GM23338 (cell line): Measurements from ENCODE around the gene RAB17. TPM values are rescaled to one million over a fixed set of nuclear protein-coding genes. Genes with fewer than 3 reads are reported as not detected.

ENCODE experiments used
- ATAC-seq: fragments of 200-7000 bp; cut with Tn5 transposase; 3 replicates; pipeline ENCODE4 v1.9.1; 2020
- DNase-seq: peaks from one replicate; pipeline ENCODE4 v3.0.0-alpha.2; 2015; ENCODE audit warnings: low spot score
- H2AFZ ChIP-seq: fragments of 200-600 bp; sonication (generic); 2 replicates; pipeline ENCODE4 v1.8.0; 2016; ENCODE audit warnings: antibody characterized with exemption, mild to moderate bottlenecking, moderate library complexity
- H3F3A ChIP-seq: fragments of 200-600 bp; sonication (generic); replicated peaks from 2 replicates; pipeline ENCODE4 v1.8.0; 2017; ENCODE audit warnings: antibody characterized with exemption, mixed run types, low read depth
- H3K27ac ChIP-seq: fragments of 200-600 bp; sonication (generic); 2 replicates; pipeline ENCODE4 v1.6.1; 2016; ENCODE audit warnings: low read depth
- H3K27me3 ChIP-seq: fragments of 200-600 bp; sonication (generic); 2 replicates; pipeline ENCODE4 v1.8.0; 2016; ENCODE audit warnings: mild to moderate bottlenecking, mixed run types, moderate library complexity; ENCODE audit not compliant: insufficient read depth
- H3K36me3 ChIP-seq: fragments of 200-600 bp; sonication (generic); 2 replicates; pipeline ENCODE4 v1.8.0; 2016; ENCODE audit warnings: mild to moderate bottlenecking; ENCODE audit not compliant: insufficient read depth
- H3K4me1 ChIP-seq: fragments of 200-600 bp; sonication (generic); 2 replicates; pipeline ENCODE4 v1.8.0; 2016; ENCODE audit warnings: mild to moderate bottlenecking, moderate library complexity; ENCODE audit not compliant: insufficient read depth
- H3K4me2 ChIP-seq: fragments of 200-600 bp; sonication (generic); 2 replicates; pipeline ENCODE4 v1.7.1; 2017; ENCODE audit warnings: mixed run types
- H3K4me3 ChIP-seq: fragments of 200-600 bp; sonication (generic); 2 replicates; pipeline ENCODE4 v1.6.1; 2016; ENCODE audit warnings: mixed run types
- H3K79me2 ChIP-seq: fragments of 200-600 bp; sonication (generic); replicated peaks from 2 replicates; pipeline ENCODE4 v1.8.0; 2017; ENCODE audit warnings: mild to moderate bottlenecking; ENCODE audit not compliant: insufficient read depth
- H3K9me2 ChIP-seq: fragments of 200-600 bp; sonication (generic); 2 replicates; pipeline ENCODE4 v1.8.0; 2017; ENCODE audit not compliant: insufficient read depth
- H4K20me1 ChIP-seq: fragments of 200-600 bp; sonication (generic); replicated peaks from 2 replicates; pipeline ENCODE4 v1.8.0; 2017; ENCODE audit warnings: mild to moderate bottlenecking; ENCODE audit not compliant: insufficient read depth
- H3K27ac Mint-ChIP-seq: 2 replicates; pipeline ENCODE4 v1.8.0; 2020; ENCODE audit warnings: inconsistent platforms, mild to moderate bottlenecking, moderate library complexity, mixed read lengths
- H3K27me3 Mint-ChIP-seq: 3 replicates; pipeline ENCODE4 v1.8.0; 2022; ENCODE audit warnings: low read depth, mild to moderate bottlenecking, moderate library complexity, mixed read lengths, inconsistent platforms; ENCODE audit not compliant: insufficient read depth, poor library complexity
- H3K36me3 Mint-ChIP-seq: 3 replicates; pipeline ENCODE4 v1.8.0; 2021; ENCODE audit warnings: low read depth, mild to moderate bottlenecking, inconsistent platforms, moderate library complexity, mixed read lengths
- H3K4me1 Mint-ChIP-seq: 3 replicates; pipeline ENCODE4 v1.8.0; 2020; ENCODE audit warnings: mild to moderate bottlenecking, inconsistent platforms, mixed read lengths
- H3K4me3 Mint-ChIP-seq: 3 replicates; pipeline ENCODE4 v1.8.0; 2021; ENCODE audit warnings: moderate library complexity, mild to moderate bottlenecking, inconsistent platforms, mixed read lengths
- H3K9me3 Mint-ChIP-seq: 3 replicates; pipeline ENCODE4 v1.8.0; 2020; ENCODE audit warnings: moderate library complexity, mild to moderate bottlenecking, inconsistent platforms, mixed read lengths
- CREB1 ChIP-seq: fragments of 250-450 bp; sonication (Bioruptor Pico); IDR thresholded peaks from 2 replicates; pipeline ENCODE4 v1.5.0; 2020; ENCODE audit warnings: low read depth, mild to moderate bottlenecking, moderate library complexity
- REST ChIP-seq: IDR thresholded peaks from one replicate; pipeline ENCODE4 v1.6.1; 2018; ENCODE audit warnings: antibody characterized with exemption; ENCODE audit not compliant: unreplicated experiment
- ZNF331 ChIP-seq: fragments of 250-450 bp; sonication (Bioruptor Pico); IDR thresholded peaks from 2 replicates; pipeline ENCODE4 v1.5.0; 2020; ENCODE audit warnings: low read depth, mild to moderate bottlenecking, moderate library complexity
- polyA plus RNA-seq: library from polyadenylated mRNA; unstranded; fragments of >200 nt; fragmentation: Nextera tagmentation; extraction: Ambion mirVana; gene quantifications from 2 replicates; pipeline ENCODE4 v1.2.1, GENCODE V29; 2016
- total RNA-seq: library from RNA; depleted of rRNA; stranded (reverse); fragments of >200 nt; shearing (Covaris generic); gene quantifications from 2 replicates; pipeline ENCODE4 v1.2.3, GENCODE V29; 2014

RAB17 gene
- total and polyA plus RNA-seq, 2 experiments from 2014 or later: 22.4 to 26.9 TPM

GRCh38 chr2:237563816-237564215 lies 26.7 kb downstream of the RAB17 start:
- H3K79me2 ChIP-seq: no peaks in the 10 kb centered on the region
- H3K4me1 Mint-ChIP-seq: peaks cover 7% of the 10 kb centered on the region; the same call in 2 of the 3 replicates

GRCh38 chr2:237561221-237561620 lies 29.3 kb downstream of the RAB17 start:
- Mint-ChIP-seq H3K4me1 (peaks cover 7% of the 10 kb centered on the region), H3K9me3 (peaks cover under 1% of the 10 kb centered on the region; the same call in 2 of the 3 replicates), H3K27me3 (peaks cover 4% of the 10 kb centered on the region), H3K4me3 (no peak overlapping the region), H3K27ac (no peak overlapping the region), H3K36me3 (peaks cover under 1% of the 10 kb centered on the region; the same call in 2 of the 3 replicates)
- no peak for TF ChIP-seq ZNF331
- no peak for TF ChIP-seq REST
- no peak for TF ChIP-seq CREB1 (CRISPR knock-in tag)
- Histone ChIP-seq H4K20me1 (no peaks in the 10 kb centered on the region), H3K4me3 (no peak overlapping the region), H3K36me3 (no peaks in the 10 kb centered on the region), H2AFZ (no peak overlapping the region), H3K79me2 (no peaks in the 10 kb centered on the region), H3K4me1 (no peaks in the 10 kb centered on the region), H3K9me2 (no peaks in the 10 kb centered on the region), H3F3A (no peaks in the 10 kb centered on the region), H3K27ac (no peak overlapping the region), H3K27me3 (no peaks in the 10 kb centered on the region), H3K4me2 (no peak overlapping the region)
- ATAC-seq: no peak
- DNase-seq: no peak

More at GRCh38 chr2:237563816-237564215, 26.7 kb downstream of the RAB17 start:
- Histone ChIP-seq H3K27ac (no peak overlapping the region), H3K4me2 (no peak overlapping the region), H3K9me2 (no peaks in the 10 kb centered on the region), H3K27me3 (no peaks in the 10 kb centered on the region), H3K4me3 (no peak overlapping the region), H3F3A (no peaks in the 10 kb centered on the region), H3K4me1 (no peaks in the 10 kb centered on the region), H3K36me3 (no peaks in the 10 kb centered on the region), H2AFZ (no peak overlapping the region), H4K20me1 (no peaks in the 10 kb centered on the region)
- Mint-ChIP-seq H3K27me3 (peaks cover 10% of the 10 kb centered on the region), H3K4me3 (no peak overlapping the region), H3K36me3 (no peaks in the 10 kb centered on the region), H3K9me3 (no peaks in the 10 kb centered on the region; the same call in 2 of the 3 replicates), H3K27ac (no peak overlapping the region)
- TF ChIP-seq REST (peak; percentile 94), ZNF331 (no peak)
- ATAC-seq: peak; percentile 88
- peak; percentile 81 for DNase-seq
